ENCODE results near the gene HNRNPLL. TPM values are rescaled to one million over a fixed set of nuclear protein-coding genes. Genes with fewer than 3 reads are reported as not detected.
"Not testable (repeated sequence)": the region's sequence is repeated elsewhere in the genome, so short reads cannot be mapped to it uniquely, and the experiment has no call there.

Gene HNRNPLL
- total RNA-seq: 10 to 100 TPM; 11.9 to 38.1 (median 20.0) TPM

GRCh38 chr2:38602732-38603401 is at the start of gene HNRNPLL:
Gene HNRNPLL, minus strand, starts transcription at chr2:38602928. Its CDS starts 302 bp downstream, at chr2:38602626.
- intact Hi-C loops (cut with DNase I): no loop called here
- WGBS, 2 donors: 0% methylated on average over 4 to 5 of the region's 75 CpGs
- Histone ChIP-seq H3K4me3 (peak within 1 kb of the TSS; percentile 87 to 97 (median 92)), H3K36me3 (no peaks in the 10 kb centered on the region), H3K9me3 (no peaks in the 10 kb centered on the region), H3K27ac (peak within 1 kb of the TSS; percentile 97 to 99 (median 98)), H3K4me1 (peaks cover 0 to 55% (median 13%) of the 10 kb centered on the region in 3 donors), H3K27me3 (no peaks in the 10 kb centered on the region)
- TF ChIP-seq CTCF (IDR thresholded peaks at IDR 0.05) (peak in 2 of 6 experiments; percentile 9 to 16), POLR2A (IDR thresholded peaks at IDR 0.05) (peak in 3 of 4 donors; percentile 97 to 99 (median 98))
- peak; percentile 64 for DNase-seq

- no peak for TF ChIP-seq POLR2A (IDR thresholded peaks at IDR 0.05)
- TF ChIP-seq CTCF (IDR thresholded peaks at IDR 0.05): no peak
These were observed 48.0 kb upstream of the HNRNPLL start for GRCh38 chr2:38650717-38651116.

GRCh38 chr2:38650012-38650411 is 47.3 kb upstream of the HNRNPLL start:
- peaks cover 0 to 13% (median 0%) of the 10 kb centered on the region in 3 donors for H3K4me1 ChIP-seq
- no peaks in the 10 kb centered on the region for H3K27me3 ChIP-seq
- H3K36me3 ChIP-seq: no peaks in the 10 kb centered on the region
- whole genome bisulfite sequencing, 2 donors: 79 to 89% methylated on average over 6 of the region's 6 CpGs
- intact Hi-C loops (cut with DNase I): no loop called here
- H3K27ac ChIP-seq: no peak overlapping the region
- H3K4me3 ChIP-seq: no peak overlapping the region
- TF ChIP-seq POLR2A (IDR thresholded peaks at IDR 0.05): no peak
- no peak for TF ChIP-seq CTCF (IDR thresholded peaks at IDR 0.05)
- DNase-seq: no peak
- H3K9me3 ChIP-seq: no peaks in the 10 kb centered on the region

More at GRCh38 chr2:38650717-38651116, 48.0 kb upstream of the HNRNPLL start:
- no peak for DNase-seq
- Histone ChIP-seq H3K9me3 (no peaks in the 10 kb centered on the region), H3K4me3 (no peak overlapping the region), H3K36me3 (no peaks in the 10 kb centered on the region), H3K27me3 (no peaks in the 10 kb centered on the region), H3K4me1 (peaks cover 0 to 13% (median 0%) of the 10 kb centered on the region in 3 donors), H3K27ac (no peak overlapping the region)
- WGBS, 2 donors: 100% methylated on average over 2 of the region's 2 CpGs
- intact Hi-C loops (cut with DNase I): no loop called here

- Histone ChIP-seq H3K4me3 (no peak overlapping the region), H3K36me3 (no peaks in the 10 kb centered on the region), H3K9me3 (no peaks in the 10 kb centered on the region), H3K27ac (no peak overlapping the region), H3K27me3 (no peaks in the 10 kb centered on the region), H3K4me1 (peaks cover 0 to 13% (median 0%) of the 10 kb centered on the region in 3 donors)
- TF ChIP-seq POLR2A (IDR thresholded peaks at IDR 0.05) (no peak), CTCF (IDR thresholded peaks at IDR 0.05) (no peak)
- no peak for DNase-seq
- 91 to 94% methylated on average over 12 of the region's 12 CpGs for WGBS, 2 donors
- intact Hi-C loops (cut with DNase I): no loop called here
These were observed 46.5 kb upstream of the HNRNPLL start for GRCh38 chr2:38649176-38649728.

GRCh38 chr2:38648107-38648761 is 45.5 kb upstream of the HNRNPLL start:
- no peak for TF ChIP-seq CTCF (IDR thresholded peaks at IDR 0.05)
- TF ChIP-seq POLR2A (IDR thresholded peaks at IDR 0.05): no peak
- H3K9me3 ChIP-seq: peaks cover 0 to under 1% (median 0%) of the 10 kb centered on the region in 3 donors
- no peaks in the 10 kb centered on the region for H3K36me3 ChIP-seq
- H3K4me3 ChIP-seq: no peak overlapping the region
- H3K4me1 ChIP-seq: peaks cover 0 to 4% (median 0%) of the 10 kb centered on the region in 3 donors
- WGBS, 2 donors: 83% methylated on average over 7 of the region's 7 CpGs
- DNase-seq: no peak
- H3K27ac ChIP-seq: no peak overlapping the region
- H3K27me3 ChIP-seq: no peaks in the 10 kb centered on the region
- intact Hi-C loops (cut with DNase I): no loop called here

GRCh38 chr2:38643683-38644511 is 41.2 kb upstream of the HNRNPLL start:
- intact Hi-C loops (cut with DNase I); H3K36me3 ChIP-seq; DNase-seq; H3K27ac ChIP-seq; H3K4me1 ChIP-seq; H3K27me3 ChIP-seq; H3K9me3 ChIP-seq; H3K4me3 ChIP-seq: not testable (repeated sequence)
- WGBS, 2 donors: 80 to 82% methylated on average over 16 of the region's 16 CpGs

Data from esophagus squamous epithelium (tissue), 5 donors.